Measurements from ENCODE around the gene MRPS25. TPM values are rescaled to one million over a fixed set of nuclear protein-coding genes. Genes with fewer than 3 reads are reported as not detected.
A peak's percentile ranks its signal among the peaks of the same experiment; 100 is the strongest.

Gene MRPS25
- total and polyA plus RNA-seq, 2 experiments from 2014 or later = 47.9 to 75.0 TPM

GRCh38 chr3:15079091-15079490, 14.0 kb upstream of the MRPS25 start (continued):
- TF ChIP-seq CTCF (conservative IDR thresholded peaks at IDR 0.05; ENCODE audit: low read depth in 2 of 2) = no peak
- no peak for TF ChIP-seq ZNF331 (CRISPR knock-in tag; IDR thresholded peaks at IDR 0.05; ENCODE audit: low read depth)
- TF ChIP-seq JUNB (IDR thresholded peaks at IDR 0.05; ENCODE audit: unreplicated experiment) = no peak
- TF ChIP-seq CREB1 (CRISPR knock-in tag; IDR thresholded peaks at IDR 0.05; ENCODE audit: low read depth) = no peak
- TF ChIP-seq NANOG (IDR thresholded peaks at IDR 0.05; ENCODE audit: borderline replicate concordance) = no peak
- TF ChIP-seq EZH2phosphoT487 (IDR thresholded peaks at IDR 0.05; ENCODE audit: unreplicated experiment) = no peak
- TF ChIP-seq ETS1 (IDR thresholded peaks at IDR 0.05) = no peak
- no peak for TF ChIP-seq REST (IDR thresholded peaks at IDR 0.05; ENCODE audit: unreplicated experiment)

GRCh38 chr3:15074500-15074899, 9.4 kb upstream of the MRPS25 start:
- H3K27ac Mint-ChIP-seq = no peak overlapping the region

More at GRCh38 chr3:15074500-15074899, 9.4 kb upstream of the MRPS25 start:
- ATAC-seq (no peak), DNase-seq (ENCODE audit: low spot score) (no peak)
- Histone ChIP-seq H3K4me2 (no peak overlapping the region), H3K79me2 (replicated peaks; ENCODE audit: insufficient read depth) (no peaks in the 10 kb centered on the region), H3K4me1 (ENCODE audit: insufficient read depth) (no peaks in the 10 kb centered on the region), H3K36me3 (ENCODE audit: insufficient read depth) (peaks cover 16% of the 10 kb centered on the region), H3K27me3 (ENCODE audit: insufficient read depth) (no peaks in the 10 kb centered on the region), H3K27ac (ENCODE audit: low read depth) (no peak overlapping the region), H2AFZ (no peak overlapping the region), H4K20me1 (replicated peaks; ENCODE audit: insufficient read depth) (peaks cover 3% of the 10 kb centered on the region; the same call in 1 of the 2 replicates), H3F3A (replicated peaks; ENCODE audit: low read depth) (no peaks in the 10 kb centered on the region), H3K4me3 (no peak overlapping the region), H3K9me2 (ENCODE audit: insufficient read depth) (no peaks in the 10 kb centered on the region)
- Mint-ChIP-seq H3K27me3 (ENCODE audit: insufficient read depth, low read depth, poor library complexity) (peaks cover 2% of the 10 kb centered on the region), H3K4me1 (no peaks in the 10 kb centered on the region), H3K4me3 (no peak overlapping the region), H3K9me3 (no peaks in the 10 kb centered on the region), H3K36me3 (ENCODE audit: low read depth) (peaks cover 33% of the 10 kb centered on the region)
- TF ChIP-seq CTCF (conservative IDR thresholded peaks at IDR 0.05; ENCODE audit: low read depth in 2 of 2) = peak in 1 of 2 experiments; percentile 25; a peak in 2 of 4 replicates
- TF ChIP-seq REST (IDR thresholded peaks at IDR 0.05; ENCODE audit: unreplicated experiment) = no peak

Measured in GM23338 (cell line).